Lung (tissue), 12 donors: ENCODE data around the gene BCAS1. TPM values are rescaled to one million over a fixed set of nuclear protein-coding genes. Genes with fewer than 3 reads are reported as not detected.

ENCODE experiments used
- ATAC-seq: fragments of 200-7000 bp; cut with Tn5 transposase; one replicate; pipeline ENCODE4 v1.9.1; 2020; ENCODE audit warnings: moderate number of reproducible peaks; ENCODE audit not compliant: insufficient read depth, low FRiP score
- DNase-seq, 3 donors: peaks; one replicate each; pipeline ENCODE4 v3.0.0-alpha.2; 2013 to 2017
- H3K27ac ChIP-seq, 2 donors: one replicate each; pipeline ENCODE4 v1.5.1; 2013; ENCODE audit warnings: mild to moderate bottlenecking in 2 of 2, moderate library complexity in 2 of 2, control low read depth in 1 of 2, inconsistent platforms in 1 of 2, low read depth in 1 of 2, low read length in 1 of 2
- H3K27me3 ChIP-seq, 3 donors: one replicate each; pipeline ENCODE4 v1.5.1; 2013; ENCODE audit warnings: low read length in 2 of 3; ENCODE audit not compliant: control insufficient read depth in 3 of 3, insufficient read depth in 3 of 3
- H3K36me3 ChIP-seq, 4 donors: one replicate each; pipeline ENCODE4 v1.5.1; 2013; ENCODE audit warnings: low read length in 4 of 4, mild to moderate bottlenecking in 1 of 4, moderate library complexity in 1 of 4; ENCODE audit not compliant: control insufficient read depth in 4 of 4, insufficient read depth in 4 of 4
- H3K4me1 ChIP-seq, 5 donors: one replicate each; pipeline ENCODE4 v1.5.1; 2013; ENCODE audit warnings: low read length in 5 of 5, mild to moderate bottlenecking in 2 of 5, moderate library complexity in 1 of 5; ENCODE audit not compliant: control insufficient read depth in 5 of 5, insufficient read depth in 5 of 5
- H3K4me3 ChIP-seq: one replicate; pipeline ENCODE4 v1.5.1; 2013; ENCODE audit warnings: mild to moderate bottlenecking, control low read depth, moderate library complexity
- H3K9ac ChIP-seq, 2 donors: one replicate each; pipeline ENCODE4 v1.5.1; 2013; ENCODE audit warnings: low read length in 2 of 2, control low read depth in 1 of 2; ENCODE audit not compliant: insufficient read depth in 1 of 2
- H3K9me3 ChIP-seq, 4 donors: one replicate each; pipeline ENCODE4 v1.5.1; 2013; ENCODE audit warnings: low read length in 3 of 4, mild to moderate bottlenecking in 1 of 4, moderate library complexity in 1 of 4; ENCODE audit not compliant: control insufficient read depth in 4 of 4, insufficient read depth in 3 of 4
- WGBS, 2 donors: extraction: QIAGEN DNeasy Blood & Tissue Kit; methylation state at CpG; one replicate each; pipeline ENCODE4 v1.1.7; 2013; 5-methylcytosine and 5-hydroxymethylcytosine counted together
- polyA plus RNA-seq, 2 donors: library from polyadenylated mRNA; stranded (reverse); fragments of 200-250 nt; gene quantifications; one replicate each; pipeline ENCODE4 v1.2.1, GENCODE V29; 2013
- total RNA-seq, 2 donors: library from RNA; depleted of rRNA in 1 of 2; stranded (reverse); fragments of >200 nt in 1 of 2; gene quantifications; one replicate each; pipeline ENCODE4 v1.2.1, GENCODE V29; 2014 to 2021
- TF ChIP-seq, protein P1 (sequence below): IDR thresholded peaks from 2 replicates; pipeline ENCODE4 v1.5.1; 2012; ENCODE audit warnings: mild to moderate bottlenecking; ENCODE audit errors: control extremely low read depth, extremely low read depth
- donor health status: control.
- donor health status: control.
- donor health status: Bipolar disorder and iron deficiency.
- donor health status: healthy.
- donor health status: DM: yes; HTN: yes; CAD: no.

Gene BCAS1
- total and polyA plus RNA-seq, 4 donors: 1.2 to 4.0 (median 2.3) TPM

DNA sequence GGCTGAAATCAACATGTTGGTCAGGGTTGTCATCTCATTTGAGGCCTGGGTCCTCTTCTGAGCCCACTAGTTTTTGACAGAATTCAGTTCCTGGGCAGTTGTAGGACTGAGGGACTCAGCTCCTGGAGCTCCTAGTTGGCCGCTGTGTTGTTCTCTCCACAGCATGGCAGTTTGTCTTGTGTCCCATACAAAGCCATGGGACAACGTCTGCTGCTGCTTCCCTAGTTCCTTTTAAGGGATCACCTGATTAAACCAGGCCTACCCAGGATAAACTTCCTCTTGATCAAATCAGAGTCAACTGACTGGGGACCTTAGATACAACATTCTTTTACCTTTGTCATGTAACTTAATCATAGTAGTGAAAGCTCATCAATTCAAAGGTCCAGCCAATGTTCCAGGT is 141.0 kb downstream of the BCAS1 start:
- Histone ChIP-seq H3K27me3 (no peaks in the 10 kb centered on the region), H3K27ac (no peak overlapping the region), H3K4me1 (peaks cover 0 to 18% (median 7%) of the 10 kb centered on the region in 5 donors), H3K9ac (no peak overlapping the region), H3K4me3 (no peak overlapping the region), H3K9me3 (no peaks in the 10 kb centered on the region), H3K36me3 (no peaks in the 10 kb centered on the region)
- DNase-seq (no peak), ATAC-seq (no peak)
- TF ChIP-seq, protein P1, sequence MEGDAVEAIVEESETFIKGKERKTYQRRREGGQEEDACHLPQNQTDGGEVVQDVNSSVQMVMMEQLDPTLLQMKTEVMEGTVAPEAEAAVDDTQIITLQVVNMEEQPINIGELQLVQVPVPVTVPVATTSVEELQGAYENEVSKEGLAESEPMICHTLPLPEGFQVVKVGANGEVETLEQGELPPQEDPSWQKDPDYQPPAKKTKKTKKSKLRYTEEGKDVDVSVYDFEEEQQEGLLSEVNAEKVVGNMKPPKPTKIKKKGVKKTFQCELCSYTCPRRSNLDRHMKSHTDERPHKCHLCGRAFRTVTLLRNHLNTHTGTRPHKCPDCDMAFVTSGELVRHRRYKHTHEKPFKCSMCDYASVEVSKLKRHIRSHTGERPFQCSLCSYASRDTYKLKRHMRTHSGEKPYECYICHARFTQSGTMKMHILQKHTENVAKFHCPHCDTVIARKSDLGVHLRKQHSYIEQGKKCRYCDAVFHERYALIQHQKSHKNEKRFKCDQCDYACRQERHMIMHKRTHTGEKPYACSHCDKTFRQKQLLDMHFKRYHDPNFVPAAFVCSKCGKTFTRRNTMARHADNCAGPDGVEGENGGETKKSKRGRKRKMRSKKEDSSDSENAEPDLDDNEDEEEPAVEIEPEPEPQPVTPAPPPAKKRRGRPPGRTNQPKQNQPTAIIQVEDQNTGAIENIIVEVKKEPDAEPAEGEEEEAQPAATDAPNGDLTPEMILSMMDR: no peak
- WGBS, 2 donors: 61 to 83% methylated on average over 2 of the region's 2 CpGs

DNA sequence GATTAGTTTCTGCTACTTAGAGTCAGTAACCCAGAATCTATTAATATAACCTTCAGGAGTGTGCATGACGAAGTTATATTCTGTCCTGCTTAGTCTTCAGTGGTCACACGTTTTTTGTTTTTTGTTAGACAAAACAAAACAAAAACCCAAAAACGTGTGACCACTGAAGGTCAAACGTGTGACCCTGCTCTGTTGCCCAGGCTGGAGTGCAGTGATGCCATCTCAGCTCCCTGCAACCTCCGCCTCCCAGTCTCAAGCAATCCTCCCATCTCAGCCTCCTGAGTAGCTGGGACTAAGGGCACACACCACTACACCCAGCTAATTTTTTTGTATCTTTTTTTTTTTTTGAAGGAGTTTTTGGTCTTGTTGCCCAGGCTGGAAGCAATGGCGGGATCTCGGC is 142.4 kb downstream of the BCAS1 start:
- Histone ChIP-seq H3K4me3 (no peak overlapping the region), H3K9me3 (no peaks in the 10 kb centered on the region), H3K4me1 (peaks cover 0 to 15% (median 4%) of the 10 kb centered on the region in 5 donors), H3K27me3 (no peaks in the 10 kb centered on the region), H3K27ac (no peak overlapping the region), H3K9ac (no peak overlapping the region), H3K36me3 (no peaks in the 10 kb centered on the region)
- ATAC-seq: no peak
- TF ChIP-seq, protein P1: no peak
- WGBS, 2 donors: 89 to 94% methylated on average over 7 of the region's 7 CpGs
- no peak for DNase-seq

DNA sequence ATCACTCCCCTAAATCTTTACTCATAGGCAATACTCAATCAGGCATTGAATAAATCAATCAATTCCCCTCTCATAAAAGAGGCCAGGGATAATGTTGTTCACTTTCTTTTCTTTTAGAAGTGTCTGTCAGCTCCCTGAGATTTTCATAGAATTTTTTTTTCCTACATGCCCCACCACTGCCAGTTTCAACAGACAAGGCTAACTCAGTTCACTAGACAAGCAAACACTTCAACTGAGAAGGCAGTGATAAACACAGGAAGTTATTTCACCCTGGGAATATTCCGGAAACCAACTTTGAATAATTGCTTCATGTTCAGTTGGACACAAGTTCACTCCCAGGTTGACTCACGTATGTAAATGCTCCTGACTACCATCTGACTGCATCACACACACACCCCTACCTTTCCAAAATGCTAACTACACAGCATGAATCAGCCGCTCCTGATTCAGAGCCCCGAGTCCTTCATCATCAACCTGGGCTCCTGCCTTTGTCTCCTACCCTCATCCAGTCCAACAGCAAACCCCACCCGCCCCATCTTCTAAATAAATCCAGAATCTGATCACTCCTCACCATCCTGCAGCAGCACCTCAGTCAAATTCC is 143.9 kb downstream of the BCAS1 start:
- WGBS, 2 donors: 29 to 36% methylated on average over 5 of the region's 5 CpGs
- no peak overlapping the region for H3K9ac ChIP-seq

More for the DNA sequence above, 143.9 kb downstream of the BCAS1 start:
- TF ChIP-seq, protein P1: no peak
- Histone ChIP-seq H3K4me1 (peaks cover 0 to 15% (median 4%) of the 10 kb centered on the region in 5 donors), H3K27me3 (no peaks in the 10 kb centered on the region), H3K4me3 (no peak overlapping the region), H3K27ac (peak overlapping the region in 1 of 2 donors; percentile 66), H3K36me3 (no peaks in the 10 kb centered on the region), H3K9me3 (no peaks in the 10 kb centered on the region)
- ATAC-seq (peak; percentile 81), DNase-seq (peak in 2 of 3 donors; percentile 53 to 81)
